GM23248 (cell line): ENCODE data around the gene HMSD. TPM values are rescaled to one million over a fixed set of nuclear protein-coding genes. Genes with fewer than 3 reads are reported as not detected.

Experiments
- DNase-seq: peaks from one replicate; pipeline ENCODE4 v3.0.0-alpha.2; 2015
- H2AFZ ChIP-seq: fragments of 200-600 bp; sonication (generic); 2 replicates; pipeline ENCODE4 v1.6.1; 2016; ENCODE audit warnings: antibody characterized with exemption
- H3F3A ChIP-seq: fragments of 200-600 bp; sonication (generic); 2 replicates; pipeline ENCODE4 v1.6.1; 2016; ENCODE audit warnings: mild to moderate bottlenecking, antibody characterized with exemption, mixed run types; ENCODE audit not compliant: insufficient read depth
- H3K27ac ChIP-seq: fragments of 200-600 bp; sonication (generic); 2 replicates; pipeline ENCODE4 v1.5.1; 2016; ENCODE audit warnings: mild to moderate bottlenecking
- H3K27me3 ChIP-seq: fragments of 200-600 bp; sonication (generic); replicated peaks from 2 replicates; pipeline ENCODE4 v1.6.1; 2016; ENCODE audit warnings: mild to moderate bottlenecking; ENCODE audit not compliant: insufficient read depth
- H3K36me3 ChIP-seq: fragments of 200-600 bp; sonication (generic); 2 replicates; pipeline ENCODE4 v1.6.1; 2016; ENCODE audit warnings: low read depth, mild to moderate bottlenecking
- H3K4me1 ChIP-seq: fragments of 200-600 bp; sonication (generic); 2 replicates; pipeline ENCODE4 v1.6.1; 2016; ENCODE audit warnings: mild to moderate bottlenecking; ENCODE audit not compliant: insufficient read depth
- H3K4me2 ChIP-seq: fragments of 200-600 bp; sonication (generic); one replicate; pipeline ENCODE4 v1.6.1; 2016; ENCODE audit warnings: mild to moderate bottlenecking; ENCODE audit not compliant: unreplicated experiment
- H3K4me3 ChIP-seq: fragments of 200-600 bp; sonication (generic); 2 replicates; pipeline ENCODE4 v1.5.1; 2016; ENCODE audit warnings: mild to moderate bottlenecking
- H3K79me2 ChIP-seq: fragments of 200-600 bp; sonication (generic); 2 replicates; pipeline ENCODE4 v1.6.1; 2016; ENCODE audit warnings: mild to moderate bottlenecking; ENCODE audit not compliant: insufficient read depth
- H3K9ac ChIP-seq: fragments of 200-600 bp; sonication (generic); 2 replicates; pipeline ENCODE4 v1.6.1; 2016; ENCODE audit warnings: mild to moderate bottlenecking
- H3K9me2 ChIP-seq: fragments of 200-600 bp; sonication (generic); 2 replicates; pipeline ENCODE4 v1.6.1; 2016; ENCODE audit warnings: mixed run types, mild to moderate bottlenecking, moderate library complexity; ENCODE audit not compliant: insufficient read depth
- H3K9me3 ChIP-seq: fragments of 200-600 bp; sonication (generic); one replicate; pipeline ENCODE4 v1.6.1; 2017; ENCODE audit warnings: low read depth
- H4K20me1 ChIP-seq: fragments of 200-600 bp; sonication (generic); 2 replicates; pipeline ENCODE4 v1.6.0; 2016; ENCODE audit not compliant: insufficient read depth
- EZH2 ChIP-seq: fragments of 200-600 bp; sonication (generic); IDR thresholded peaks from 2 replicates; pipeline ENCODE4 v1.6.1; 2018; ENCODE audit warnings: antibody characterized with exemption, mild to moderate bottlenecking; ENCODE audit not compliant: insufficient read depth, poor library complexity, severe bottlenecking
- EZH2phosphoT487 ChIP-seq: fragments of 200-600 bp; sonication (generic); IDR thresholded peaks from 2 replicates; pipeline ENCODE4 v1.6.1; 2018; ENCODE audit warnings: antibody characterized with exemption, moderate library complexity, mild to moderate bottlenecking, low read depth; ENCODE audit not compliant: insufficient read depth
- WGBS, 2 experiments: methylation state at CpG; one replicate each; pipeline ENCODE4 v1.1.6; 2015 to 2017; ENCODE audit warnings: low lambda C conversion rate in 2 of 2, low coverage in 1 of 2; ENCODE audit errors: missing lambda C conversion rate in 2 of 2; 5-methylcytosine and 5-hydroxymethylcytosine counted together
- in situ Hi-C: fragments of 300-500 bp; cut with MboI; formaldehyde crosslinking; loops from 2 replicates; pipeline ENCODE4 v1.15.0; 2020
- polyA plus RNA-seq: library from polyadenylated mRNA; unstranded; fragments of >200 nt; fragmentation: Nextera tagmentation; extraction: Ambion mirVana; gene quantifications from 2 replicates; pipeline ENCODE4 v1.2.1, GENCODE V29; 2016
- total RNA-seq: library from RNA; depleted of rRNA; stranded (reverse); fragments of >200 nt; shearing (Covaris generic); gene quantifications from 2 replicates; pipeline ENCODE4 v1.2.3, GENCODE V29; 2014; rRNA removed

Gene HMSD
- total and polyA plus RNA-seq, 2 experiments from 2014 or later: 0.83 TPM; not detected in 1

- Histone ChIP-seq H3K4me1 (no peaks in the 10 kb centered on the region), H2AFZ (no peak overlapping the region), H3K79me2 (no peaks in the 10 kb centered on the region), H3K9me2 (no peaks in the 10 kb centered on the region), H4K20me1 (no peaks in the 10 kb centered on the region), H3F3A (no peaks in the 10 kb centered on the region), H3K9ac (no peak overlapping the region), H3K27me3 (no peaks in the 10 kb centered on the region), H3K36me3 (no peaks in the 10 kb centered on the region), H3K27ac (no peak overlapping the region), H3K4me3 (no peak overlapping the region), H3K4me2 (no peak overlapping the region), H3K9me3 (no peaks in the 10 kb centered on the region)
- TF ChIP-seq EZH2 (no peak), EZH2phosphoT487 (no peak)
- WGBS, 2 experiments: 20 to 23% methylated on average over 9 to 38 of the region's 41 CpGs
- in situ Hi-C loops: no loop called here
- no peak for DNase-seq
These were observed 53.5 kb downstream of the HMSD start for GRCh38 chr18:64002581-64002980.

GRCh38 chr18:64009305-64009704 lies 60.2 kb downstream of the HMSD start:
- TF ChIP-seq EZH2: no peak
- TF ChIP-seq EZH2phosphoT487: no peak
- H3K4me2 ChIP-seq: no peak overlapping the region
- 88 to 89% methylated on average over 3 of the region's 3 CpGs for WGBS, 2 experiments

More at GRCh38 chr18:64009305-64009704, 60.2 kb downstream of the HMSD start:
- no peaks in the 10 kb centered on the region for H3K9me2 ChIP-seq
- no peaks in the 10 kb centered on the region for H3K79me2 ChIP-seq
- no peaks in the 10 kb centered on the region for H3K36me3 ChIP-seq
- H3K9me3 ChIP-seq: no peaks in the 10 kb centered on the region
- no peak overlapping the region for H2AFZ ChIP-seq
- H3K4me1 ChIP-seq: no peaks in the 10 kb centered on the region
- H3K27me3 ChIP-seq: no peaks in the 10 kb centered on the region
- no peak for DNase-seq
- no peaks in the 10 kb centered on the region for H3F3A ChIP-seq
- no peak overlapping the region for H3K27ac ChIP-seq
- H4K20me1 ChIP-seq: no peaks in the 10 kb centered on the region
- no peak overlapping the region for H3K4me3 ChIP-seq
- in situ Hi-C loops: no loop called here
- H3K9ac ChIP-seq: no peak overlapping the region

Other genes with a start within 250 kb of the HMSD start
- gene SERPINB11, start 246.3 kb upstream of the HMSD start, total RNA-seq: not detected in 2 replicates
- not detected in 2 replicates for gene SERPINB11, start 246.3 kb upstream of the HMSD start, polyA plus RNA-seq
- 12.2 and 18.6 TPM in 2 replicates for gene SERPINB7, start 173.9 kb upstream of the HMSD start, total RNA-seq
- 12.5 and 13.8 TPM in 2 replicates for gene SERPINB7, start 173.9 kb upstream of the HMSD start, polyA plus RNA-seq
- 6.1 and 13.0 TPM in 2 replicates for gene SERPINB2, start 61.6 kb upstream of the HMSD start, total RNA-seq
- 10.6 and 10.7 TPM in 2 replicates for gene SERPINB2, start 61.6 kb upstream of the HMSD start, polyA plus RNA-seq
- not detected in 2 replicates for gene SERPINB10, start 41.3 kb upstream of the HMSD start, total RNA-seq
- not detected in 2 replicates for gene SERPINB10, start 41.3 kb upstream of the HMSD start, polyA plus RNA-seq
- 21.2 and 25.3 TPM in 2 replicates for gene SERPINB8, start 20.8 kb downstream of the HMSD start, total RNA-seq
- gene SERPINB8, start 20.8 kb downstream of the HMSD start, polyA plus RNA-seq: 57.3 and 61.7 TPM in 2 replicates
- gene LINC00305, start 199.8 kb downstream of the HMSD start, total RNA-seq: not detected in 2 replicates
- gene LINC00305, start 199.8 kb downstream of the HMSD start, polyA plus RNA-seq: not detected in 2 replicates